Stomach (tissue), 4 donors: Measurements from ENCODE around the gene AVPR2.

Experiments
- POLR2A ChIP-seq, 4 donors: fragments of 450-650 bp; IDR thresholded peaks; one replicate each; pipeline ENCODE4 v1.6.1; 2016; ENCODE audit warnings: antibody characterized with exemption in 4 of 4, control low read depth in 2 of 4, mild to moderate bottlenecking in 1 of 4, moderate library complexity in 1 of 4
- TF ChIP-seq, protein P1 (sequence below), 7 experiments: fragments of 450-650 bp in 4 of 7; fragments of 200-600 bp in 3 of 7; sonication (generic) in 3 of 7; IDR thresholded peaks; one replicate each; pipeline ENCODE4 v1.5.1; 2016 to 2019; ENCODE audit warnings: antibody characterized with exemption in 7 of 7, control low read depth in 2 of 7, mild to moderate bottlenecking in 1 of 7

DNA sequence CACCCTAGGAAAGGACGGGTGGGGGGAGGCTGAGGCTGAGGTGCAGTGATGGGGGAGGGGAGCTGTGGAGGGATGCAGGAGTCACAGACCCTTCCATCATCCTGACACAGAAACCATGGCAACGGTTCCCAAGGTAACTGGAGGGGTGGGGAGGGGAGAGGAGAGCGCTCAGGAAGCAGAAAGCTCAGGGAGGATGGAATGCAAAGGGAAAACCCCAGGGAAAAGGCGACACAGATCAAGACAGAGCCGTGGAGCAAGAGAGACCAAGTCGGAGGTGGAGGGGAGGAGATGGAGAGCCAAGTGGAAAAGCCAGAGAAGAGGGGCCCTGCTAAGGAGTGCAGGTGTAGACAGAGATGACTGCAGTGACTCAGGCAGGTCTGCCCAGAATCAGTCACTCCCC is 33.0 kb upstream of the AVPR2 start:
- TF ChIP-seq, protein P1, sequence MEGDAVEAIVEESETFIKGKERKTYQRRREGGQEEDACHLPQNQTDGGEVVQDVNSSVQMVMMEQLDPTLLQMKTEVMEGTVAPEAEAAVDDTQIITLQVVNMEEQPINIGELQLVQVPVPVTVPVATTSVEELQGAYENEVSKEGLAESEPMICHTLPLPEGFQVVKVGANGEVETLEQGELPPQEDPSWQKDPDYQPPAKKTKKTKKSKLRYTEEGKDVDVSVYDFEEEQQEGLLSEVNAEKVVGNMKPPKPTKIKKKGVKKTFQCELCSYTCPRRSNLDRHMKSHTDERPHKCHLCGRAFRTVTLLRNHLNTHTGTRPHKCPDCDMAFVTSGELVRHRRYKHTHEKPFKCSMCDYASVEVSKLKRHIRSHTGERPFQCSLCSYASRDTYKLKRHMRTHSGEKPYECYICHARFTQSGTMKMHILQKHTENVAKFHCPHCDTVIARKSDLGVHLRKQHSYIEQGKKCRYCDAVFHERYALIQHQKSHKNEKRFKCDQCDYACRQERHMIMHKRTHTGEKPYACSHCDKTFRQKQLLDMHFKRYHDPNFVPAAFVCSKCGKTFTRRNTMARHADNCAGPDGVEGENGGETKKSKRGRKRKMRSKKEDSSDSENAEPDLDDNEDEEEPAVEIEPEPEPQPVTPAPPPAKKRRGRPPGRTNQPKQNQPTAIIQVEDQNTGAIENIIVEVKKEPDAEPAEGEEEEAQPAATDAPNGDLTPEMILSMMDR (IDR thresholded peaks at IDR 0.05): no peak
- TF ChIP-seq POLR2A (IDR thresholded peaks at IDR 0.05): no peak
